Measurements from ENCODE around the gene ACAP3.

The ACAP3 gene

GRCh38 chr1:1286313-1287261, 21.1 kb downstream of the ACAP3 start:
- H3K4me3 ChIP-seq (ENCODE audit: low read depth, low read length), result no peak overlapping the region

- no peak overlapping the region for H3K4me3 ChIP-seq (ENCODE audit: low read depth, low read length)
Observed at GRCh38 chr1:1285611-1286311, 22.0 kb downstream of the ACAP3 start.

- H3K4me3 ChIP-seq (ENCODE audit: low read depth, low read length), result no peak overlapping the region
Observed at GRCh38 chr1:1285102-1285571, 22.6 kb downstream of the ACAP3 start.

DNA sequence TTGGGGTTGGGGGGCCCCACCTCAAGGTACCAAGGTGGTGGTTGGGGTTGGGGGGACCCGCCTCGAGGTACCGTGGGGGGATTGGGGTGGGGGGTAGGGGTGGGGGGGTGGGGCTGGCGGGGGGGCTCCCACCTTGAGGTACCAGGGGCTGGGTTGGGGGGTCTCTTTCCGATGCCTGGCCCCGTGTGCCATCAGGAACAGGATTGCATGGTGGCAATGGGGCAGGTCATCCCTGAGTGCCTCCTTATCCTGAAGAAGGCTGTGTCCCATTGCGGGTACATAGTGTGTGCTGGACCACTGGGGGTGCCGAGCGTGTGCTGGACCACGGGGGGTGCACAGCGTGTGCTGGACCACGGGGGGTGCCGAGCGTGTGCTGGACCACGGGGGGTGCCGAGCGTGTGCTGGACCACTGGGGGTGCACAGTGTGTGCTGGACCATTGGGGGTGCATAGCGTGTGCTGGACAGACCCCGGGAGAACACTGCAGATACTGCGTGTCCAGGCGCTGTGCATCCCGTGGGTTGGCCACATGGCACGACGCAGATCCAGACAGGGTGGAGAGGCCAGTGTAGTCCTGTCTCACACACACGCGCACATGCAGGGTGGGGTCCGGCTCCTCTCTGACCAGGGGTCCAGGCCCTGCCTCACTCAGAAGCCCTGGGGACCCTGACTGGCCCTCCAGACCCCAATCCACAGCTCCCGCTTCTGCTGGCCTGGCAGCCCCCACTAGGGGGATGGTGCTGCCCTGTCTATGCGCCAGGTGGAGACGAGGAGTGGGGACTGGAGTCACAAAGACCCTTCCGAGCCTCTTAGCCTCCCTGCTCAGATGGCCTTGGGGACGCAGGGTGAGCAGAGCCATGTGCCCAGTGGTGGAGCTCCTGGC, 23.3 kb downstream of the ACAP3 start:
- H3K4me3 ChIP-seq (ENCODE audit: low read depth, low read length), result no peak overlapping the region

GRCh38 chr1:1283821-1284220, 23.9 kb downstream of the ACAP3 start:
- no peak overlapping the region for H3K4me3 ChIP-seq (ENCODE audit: low read depth, low read length)

- H3K4me3 ChIP-seq (ENCODE audit: low read depth, low read length), result no peak overlapping the region
Observed at GRCh38 chr1:1282998-1283397, 24.7 kb downstream of the ACAP3 start.

DNA sequence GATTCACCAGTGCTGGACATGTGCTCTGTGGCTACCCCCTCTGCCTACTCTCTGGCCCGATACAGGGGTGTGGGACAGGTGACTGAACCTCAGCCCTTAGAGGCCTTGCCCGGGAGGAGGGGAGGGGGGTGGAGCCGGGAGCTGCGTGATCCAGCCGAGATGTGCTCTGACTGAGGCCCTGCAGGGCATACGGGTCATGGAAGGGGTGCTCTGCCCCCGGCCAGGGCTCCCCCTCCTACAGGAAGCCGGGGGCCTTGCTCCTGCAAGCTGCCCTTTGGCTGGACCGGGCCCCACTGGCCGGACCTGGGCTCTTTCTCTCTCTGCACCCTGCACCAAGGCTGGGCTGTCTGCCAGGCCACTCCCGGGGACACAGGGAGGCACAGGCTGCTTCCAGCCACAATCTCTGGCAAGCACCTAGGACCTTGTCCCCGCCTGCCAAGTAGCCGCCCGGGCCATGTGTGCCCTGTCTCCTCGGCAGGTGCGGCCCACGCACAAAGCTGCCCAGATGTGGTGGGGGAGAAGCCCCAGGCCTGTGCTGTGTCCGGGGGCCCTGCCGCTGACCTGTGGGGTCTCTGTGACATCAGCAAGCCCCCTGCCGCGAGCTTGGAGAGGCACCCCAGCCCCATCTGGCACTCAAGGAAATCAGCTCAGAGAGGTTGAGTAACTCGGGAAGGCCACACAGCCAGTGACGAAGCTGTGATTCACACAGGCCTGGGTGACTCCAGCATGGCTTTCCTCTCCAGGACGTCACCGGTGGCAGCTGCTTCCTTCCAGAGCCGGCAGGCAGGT, 26.0 kb downstream of the ACAP3 start:
- H3K4me3 ChIP-seq (ENCODE audit: low read depth, low read length), result no peak overlapping the region

DNA sequence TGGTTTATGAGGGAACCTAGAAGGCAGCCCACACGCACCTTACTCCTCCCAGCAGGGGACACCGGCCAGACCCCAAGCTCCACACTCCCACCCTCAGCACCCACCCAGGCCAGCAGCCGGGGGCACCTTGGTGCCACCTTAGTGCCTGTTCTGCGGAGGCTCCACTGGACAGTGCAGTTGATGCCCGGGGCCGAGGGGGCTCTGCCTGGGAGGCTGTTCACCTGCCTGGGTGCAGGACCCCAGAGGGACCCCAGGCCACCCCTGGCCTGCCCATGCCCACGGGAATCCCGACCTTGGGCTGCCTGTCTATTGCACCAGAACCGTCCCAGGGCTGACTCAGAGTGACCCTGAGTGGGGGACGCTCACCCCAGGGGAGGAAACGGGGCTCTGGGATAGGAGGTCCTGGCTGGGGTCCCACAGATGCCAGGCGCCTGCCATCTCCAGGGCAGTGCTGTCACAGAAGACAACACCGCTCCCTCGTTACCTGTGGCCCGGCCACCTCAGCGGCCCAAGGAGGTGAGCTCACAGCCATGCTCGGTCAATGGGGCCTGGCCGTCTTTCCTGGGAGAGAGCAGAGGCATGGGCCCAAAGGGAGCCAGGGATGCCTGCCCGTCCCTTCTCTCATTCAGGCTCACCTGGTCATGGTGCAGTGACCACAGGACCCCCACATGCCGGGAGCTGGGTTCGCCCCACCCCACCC, 26.8 kb downstream of the ACAP3 start:
- H3K4me3 ChIP-seq (ENCODE audit: low read depth, low read length), result no peak overlapping the region

GRCh38 chr1:1279028-1279427, 28.7 kb downstream of the ACAP3 start:
- H3K4me3 ChIP-seq (ENCODE audit: low read depth, low read length), result no peak overlapping the region

- H3K4me3 ChIP-seq (ENCODE audit: low read depth, low read length), result no peak overlapping the region
Observed at GRCh38 chr1:1278620-1279019, 29.1 kb downstream of the ACAP3 start.

DNA sequence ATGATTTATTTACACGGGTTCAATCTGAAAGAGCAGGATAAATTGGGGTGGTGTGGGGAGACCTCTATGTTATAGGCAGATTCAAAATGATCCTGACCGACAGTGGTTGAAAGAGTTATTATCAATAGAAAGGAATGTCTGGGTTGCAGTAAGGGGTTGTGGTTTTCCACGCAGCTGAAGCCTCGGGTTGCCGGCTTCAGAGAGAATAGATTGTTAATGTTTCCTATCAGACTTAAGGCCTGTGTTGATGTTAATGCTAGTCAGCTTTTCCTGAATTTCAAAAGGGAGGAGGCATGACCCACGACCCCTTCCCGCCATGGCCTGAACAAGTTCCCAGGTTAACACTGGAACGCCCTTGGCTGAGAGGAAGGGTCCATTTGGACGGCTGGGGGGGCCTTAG, 31.9 kb downstream of the ACAP3 start:
- H3K4me3 ChIP-seq (ENCODE audit: low read depth, low read length), result no peak overlapping the region

DNA sequence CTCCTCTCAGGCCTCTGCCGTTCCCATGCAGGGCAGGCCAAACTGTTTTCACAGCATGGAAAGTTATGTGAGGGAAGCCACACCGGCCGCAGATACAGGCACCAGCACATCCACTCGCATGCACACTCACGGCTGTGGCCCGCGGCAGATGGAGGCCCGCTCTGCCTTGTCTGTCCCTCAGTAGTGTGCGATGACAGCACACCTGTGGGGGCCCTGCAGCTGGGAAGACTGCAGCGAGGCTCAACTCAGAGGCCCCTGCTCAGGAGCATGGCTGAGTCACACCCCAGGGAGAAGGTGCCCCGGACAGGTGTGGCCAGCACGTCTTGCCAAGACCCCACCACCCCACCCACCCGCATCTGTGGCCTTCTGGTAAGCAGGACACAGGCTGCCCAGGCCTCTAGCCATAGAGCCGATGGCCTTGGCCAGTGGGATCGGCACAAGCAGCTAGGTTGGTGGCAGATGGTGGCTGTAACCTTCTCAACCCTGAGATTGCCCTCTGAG, 32.7 kb downstream of the ACAP3 start:
- H3K4me3 ChIP-seq (ENCODE audit: low read depth, low read length), result no peak overlapping the region

GRCh38 chr1:1274299-1274930, 33.3 kb downstream of the ACAP3 start:
- peak overlapping the region; percentile 22 for H3K4me3 ChIP-seq (ENCODE audit: low read depth, low read length)

- H3K4me3 ChIP-seq (ENCODE audit: low read depth, low read length), result peak within 1 kb of the TSS; percentile 73
Observed at GRCh38 chr1:1273512-1274298, 34.0 kb downstream of the ACAP3 start, which contains the start of gene UBE2J2. UBE2J2 (minus strand) TSS chr1:1273854; CDS start chr1:1267992, 5,862 bp downstream.

- H3K4me3 ChIP-seq (ENCODE audit: low read depth, low read length), result peak overlapping the region; percentile 73
Observed at GRCh38 chr1:1273209-1273511, 34.6 kb downstream of the ACAP3 start.

DNA sequence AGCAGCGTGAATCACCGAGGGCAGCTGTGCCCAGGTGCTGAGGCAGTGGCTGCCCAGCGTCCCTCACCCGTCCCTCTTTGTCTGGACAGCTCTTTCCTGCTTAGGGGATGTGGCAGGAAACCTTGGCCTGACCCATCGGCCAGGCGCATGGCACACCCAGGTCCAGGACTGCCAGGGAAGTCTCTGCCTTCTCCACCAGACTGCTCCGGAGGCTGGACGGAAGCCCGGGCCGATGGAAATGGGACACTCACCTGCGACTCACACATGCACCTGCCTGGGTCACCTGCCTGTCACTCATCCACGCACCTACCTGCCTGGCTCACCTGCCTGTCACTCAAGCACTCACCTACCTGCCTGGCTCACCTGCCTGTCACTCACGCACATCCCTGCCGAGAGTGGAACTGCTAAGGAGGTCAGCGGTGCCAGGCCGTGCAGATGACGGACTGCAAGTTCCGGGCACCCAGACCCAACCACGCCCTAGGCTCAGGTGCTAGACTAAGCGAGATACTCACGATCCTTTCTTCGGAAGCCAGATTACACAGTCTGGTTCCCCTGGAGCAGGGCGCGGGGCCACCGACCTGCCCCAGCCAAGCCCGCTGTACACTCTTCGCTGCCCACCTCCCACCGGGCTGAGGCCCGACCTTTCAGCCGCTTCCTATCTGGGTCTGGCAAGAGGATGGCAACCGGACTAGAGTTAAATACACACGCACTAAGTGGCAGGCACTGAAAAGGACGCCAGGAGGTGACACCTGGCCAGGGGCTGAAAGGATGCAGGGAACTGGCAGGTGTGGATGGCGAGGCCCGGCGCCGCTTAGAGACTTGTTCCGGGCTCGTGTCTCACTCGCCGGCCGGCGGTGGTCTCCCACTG, 35.2 kb downstream of the ACAP3 start:
- H3K4me3 ChIP-seq (ENCODE audit: low read depth, low read length), result peak overlapping the region; percentile 73

- no peak overlapping the region for H3K4me3 ChIP-seq (ENCODE audit: low read depth, low read length)
Observed at GRCh38 chr1:1270813-1271212, 36.9 kb downstream of the ACAP3 start.

All from iPS-11a (cell line).